GM20431 (cell line): ENCODE measurements around the gene MYO9B.

Experiments used
- in situ Hi-C: fragments of 300-500 bp; cut with MseI, MboI; formaldehyde crosslinking; loops from one replicate; pipeline ENCODE4 v1.15.0; 2020; ENCODE audit warnings: low sequenced_read_pairs; ENCODE audit not compliant: unreplicated experiment

MYO9B gene

GRCh38 chr19:17112271-17112670 is 36.7 kb downstream of the MYO9B start:
- in situ Hi-C loops = no loop called here

- in situ Hi-C loops = no loop called here
Measured at GRCh38 chr19:17112700-17113099, 37.1 kb downstream of the MYO9B start.

GRCh38 chr19:17113127-17113785 is 37.7 kb downstream of the MYO9B start:
- in situ Hi-C loops = no loop called here

- in situ Hi-C loops = no loop called here
Measured at GRCh38 chr19:17114414-17114831, 38.8 kb downstream of the MYO9B start.

DNA sequence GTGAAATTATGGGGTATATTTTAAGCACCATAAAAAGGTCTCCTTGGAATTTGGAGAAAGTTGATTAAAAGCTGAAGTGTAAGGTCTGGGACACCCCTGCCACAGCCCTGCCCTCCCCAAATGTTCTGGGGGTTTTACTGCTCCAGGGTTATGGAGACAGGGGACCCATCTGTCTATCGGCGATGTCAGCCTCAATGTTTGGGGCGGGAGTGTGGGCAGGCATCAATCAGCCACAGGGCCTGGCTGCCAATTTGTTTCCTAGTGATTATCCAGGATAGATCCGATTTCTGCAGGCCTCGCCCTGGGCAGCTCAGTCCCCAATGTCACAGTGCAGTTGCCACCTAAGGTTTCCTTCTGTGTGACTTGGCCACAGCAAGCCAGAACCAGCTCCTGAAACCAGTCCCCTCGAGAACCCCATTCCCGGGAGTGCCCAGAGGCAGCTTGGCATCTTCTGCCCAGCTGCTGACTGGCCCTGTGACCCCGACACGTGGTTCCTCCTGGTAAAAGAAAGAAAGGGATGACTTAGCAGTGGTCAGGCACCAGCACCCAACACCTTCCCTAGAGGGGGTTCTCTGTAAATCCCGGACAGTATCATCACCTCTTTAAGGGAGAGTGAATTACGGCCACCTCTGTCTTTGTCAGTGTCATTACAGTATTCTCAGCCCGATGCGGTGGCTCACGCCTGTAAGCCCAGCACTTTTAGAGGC is 41.6 kb downstream of the MYO9B start:
- in situ Hi-C loops = no loop called here

- in situ Hi-C loops = no loop called here
Measured at GRCh38 chr19:17118957-17119356, 43.4 kb downstream of the MYO9B start.

GRCh38 chr19:17121736-17122293 is 46.2 kb downstream of the MYO9B start:
- in situ Hi-C loops = no loop called here

DNA sequence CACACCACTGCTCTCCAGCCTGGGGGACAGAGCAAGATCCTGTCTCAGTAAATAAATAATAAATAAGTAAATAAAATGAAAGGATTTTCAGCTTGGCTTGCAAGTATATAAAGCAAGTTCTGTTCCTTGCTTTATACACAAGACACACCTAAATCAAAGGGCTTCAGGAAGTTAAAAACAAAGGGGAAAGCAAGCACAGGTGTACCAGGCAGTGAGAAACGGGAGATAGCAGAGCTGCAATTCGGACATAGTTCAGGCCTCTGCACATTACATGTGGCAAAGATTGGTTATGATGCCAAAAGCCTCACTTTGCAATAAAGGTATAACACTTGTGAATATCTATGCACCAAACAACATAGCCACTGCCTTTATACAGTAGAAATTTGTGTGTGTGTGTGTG is 47.5 kb downstream of the MYO9B start:
- in situ Hi-C loops = no loop called here

DNA sequence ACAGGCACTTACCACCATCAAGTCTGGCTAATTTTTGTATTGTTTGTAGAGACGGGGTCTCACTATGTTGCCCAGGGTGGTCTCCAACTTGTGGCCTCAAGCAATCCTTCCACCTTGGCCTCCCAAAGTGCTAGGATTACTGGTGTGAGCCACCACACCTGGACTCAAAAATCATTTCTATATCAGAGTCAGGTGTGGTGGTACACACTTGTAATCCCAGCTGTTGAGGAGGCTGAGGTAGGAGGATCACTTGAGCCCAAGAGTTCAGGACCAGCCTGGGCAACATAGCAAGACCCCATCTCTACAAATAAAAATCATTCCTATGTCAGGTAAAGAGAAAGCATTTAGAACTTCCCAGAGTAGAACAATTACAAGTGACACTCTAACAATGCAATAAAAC is 48.4 kb downstream of the MYO9B start:
- in situ Hi-C loops = no loop called here

DNA sequence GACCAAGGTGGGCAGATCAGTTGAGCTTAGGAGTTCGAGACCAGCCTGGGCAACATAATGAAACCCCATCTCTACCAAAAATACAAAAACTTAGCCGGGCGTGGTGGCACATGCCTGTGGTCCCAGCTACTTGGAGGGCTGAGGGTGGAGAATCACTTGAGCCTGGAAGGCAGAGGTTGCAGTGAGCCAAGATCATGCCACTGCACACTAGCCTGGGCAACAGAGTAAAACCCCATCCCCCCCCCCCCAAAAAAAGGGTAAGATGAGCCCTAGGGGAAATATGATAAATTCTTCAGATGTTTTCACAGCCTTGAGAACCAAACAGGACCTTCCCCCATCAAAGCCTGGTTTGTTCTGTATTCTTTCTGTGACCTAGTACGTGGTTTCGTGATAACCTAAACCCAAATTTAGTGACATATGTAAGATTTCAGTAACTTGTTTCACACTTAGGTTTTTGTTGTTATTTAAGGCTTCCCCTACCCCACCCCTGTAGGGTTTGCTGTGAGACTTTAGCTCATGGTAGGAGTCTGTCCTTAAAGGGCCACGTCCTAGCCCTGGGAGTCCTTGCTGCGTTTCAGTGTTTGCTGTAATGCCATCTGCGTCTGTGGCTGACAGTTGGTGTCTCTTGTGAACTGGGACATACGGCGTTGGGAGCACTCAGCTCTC is 49.6 kb downstream of the MYO9B start:
- in situ Hi-C loops = no loop called here

DNA sequence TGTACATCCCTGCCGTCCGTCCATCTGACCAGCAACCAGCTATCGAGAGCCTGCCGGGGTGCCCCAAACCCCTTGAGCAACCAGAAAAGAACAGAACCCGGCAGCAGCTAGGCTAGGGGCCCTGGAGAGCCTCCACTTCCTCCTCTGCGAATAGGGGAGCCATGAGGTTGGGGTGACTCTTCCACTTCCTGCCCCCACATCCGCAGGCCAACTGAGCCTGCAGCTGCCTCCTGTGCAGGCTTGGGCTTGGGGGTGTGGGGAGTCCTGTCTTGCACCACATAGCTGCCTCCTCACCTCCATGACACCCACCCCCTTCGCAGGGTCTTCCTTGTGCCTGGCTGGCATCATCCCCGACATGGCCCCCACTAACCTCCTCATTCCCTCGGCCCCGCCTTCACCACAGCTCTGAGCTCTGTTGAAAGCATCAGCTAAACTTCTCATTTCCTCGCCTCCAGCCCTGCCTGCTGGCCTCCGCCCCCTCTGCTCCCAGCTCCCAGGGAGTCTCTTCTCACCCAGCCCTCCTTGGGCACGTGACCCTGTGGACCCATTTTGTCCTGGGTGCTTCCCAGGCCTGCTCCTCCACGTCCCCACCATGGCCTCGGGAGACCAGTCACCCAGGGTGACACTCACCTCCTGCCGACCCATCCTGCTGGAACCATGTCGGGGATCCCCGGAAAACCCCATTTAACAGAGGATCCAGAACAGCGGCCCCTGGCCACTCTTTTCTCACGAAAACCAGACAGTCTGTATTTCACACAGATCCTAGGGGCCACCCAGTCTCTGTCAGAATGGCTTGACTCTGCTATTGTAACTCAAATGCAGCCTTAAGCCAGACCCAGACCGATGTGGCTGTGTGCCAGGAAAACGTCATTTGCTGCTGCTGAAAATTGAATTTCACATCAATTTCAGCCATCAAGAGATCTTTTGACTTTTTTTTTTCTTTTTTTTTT is 50.4 kb downstream of the MYO9B start:
- in situ Hi-C loops = no loop called here

- in situ Hi-C loops = no loop called here
Measured at GRCh38 chr19:17127671-17128070, 52.1 kb downstream of the MYO9B start.

- in situ Hi-C loops = no loop called here
Measured at GRCh38 chr19:17128403-17128802, 52.8 kb downstream of the MYO9B start.

- in situ Hi-C loops = no loop called here
Measured at GRCh38 chr19:17128820-17129219, 53.2 kb downstream of the MYO9B start.

DNA sequence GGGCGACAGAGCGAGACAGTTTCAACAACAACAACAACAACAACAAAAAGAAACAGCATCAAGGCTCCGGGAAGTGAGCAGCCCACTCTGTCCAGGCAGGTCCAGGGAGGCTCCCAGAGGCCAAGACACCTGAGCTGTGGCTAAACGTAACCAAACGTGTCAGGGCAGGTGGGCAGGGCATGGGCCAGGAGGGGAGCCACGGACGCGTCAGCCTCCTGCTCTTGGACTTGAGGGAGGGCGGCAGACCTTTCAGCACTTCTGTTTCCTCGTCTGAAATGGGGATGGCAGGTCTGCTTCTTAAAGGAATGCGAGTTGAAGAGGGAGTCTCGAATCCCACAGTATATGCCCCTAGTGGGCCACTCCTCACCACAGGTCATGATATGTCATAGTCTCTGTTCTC is 53.8 kb downstream of the MYO9B start:
- in situ Hi-C loops = no loop called here

DNA sequence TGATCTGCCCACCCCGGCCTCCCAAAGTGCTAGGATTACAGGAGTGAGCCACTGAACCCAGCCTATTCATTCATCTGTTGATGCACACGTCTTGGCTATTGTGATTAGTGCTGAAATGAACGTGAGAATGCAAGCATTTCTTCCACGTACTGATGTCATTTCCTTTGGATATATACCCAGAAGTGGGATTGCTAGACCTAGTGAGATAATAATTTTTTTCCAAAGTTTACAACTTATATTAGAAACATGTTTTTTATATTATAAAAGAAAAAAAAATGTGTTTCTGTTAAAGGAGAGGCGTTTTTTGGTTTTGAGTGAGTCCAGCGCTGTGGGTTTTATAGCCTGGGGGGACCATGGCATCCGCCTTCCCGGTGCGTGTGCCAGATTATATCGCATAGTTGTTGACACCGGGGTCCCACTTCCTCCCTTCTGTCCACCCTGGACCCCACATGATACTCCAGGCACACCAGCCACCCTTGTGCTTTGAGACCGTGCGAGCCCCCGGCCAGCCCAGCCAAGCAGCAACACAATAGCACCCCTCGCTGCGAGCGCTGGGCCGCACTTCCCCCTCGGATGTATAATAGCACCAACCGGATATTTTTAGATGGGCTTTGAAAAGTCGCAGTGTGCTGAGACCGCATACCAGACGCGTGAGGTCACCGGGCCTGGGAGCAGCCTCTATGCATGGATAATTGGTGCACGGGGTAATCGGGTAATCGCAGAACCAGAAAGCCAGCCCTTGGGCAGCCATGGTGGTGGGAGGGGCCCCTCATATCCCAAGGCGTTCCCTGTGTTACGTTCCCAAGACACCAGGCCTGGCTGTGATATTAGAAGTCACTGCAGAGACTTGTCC is 59.6 kb downstream of the MYO9B start:
- in situ Hi-C loops = no loop called here

- in situ Hi-C loops = no loop called here
Measured at GRCh38 chr19:17136021-17136420, 60.4 kb downstream of the MYO9B start.

- in situ Hi-C loops = no loop called here
Measured at GRCh38 chr19:17136617-17137016, 61.0 kb downstream of the MYO9B start.

GRCh38 chr19:17137417-17137816 is 61.8 kb downstream of the MYO9B start:
- in situ Hi-C loops = no loop called here
